HG03457 (cell line): ENCODE measurements around the gene VAT1.

Experiments
- ATAC-seq: cut with Tn5 transposase; IDR thresholded peaks from one replicate; pipeline ENCODE4 v1.9.1; 2021; ENCODE audit warnings: moderate number of reproducible peaks; ENCODE audit not compliant: unreplicated experiment

The VAT1 gene

GRCh38 chr17:43027091-43028032 is 5.2 kb upstream of the VAT1 start:
- no peak for ATAC-seq

- ATAC-seq: no peak
Observed at GRCh38 chr17:43026595-43026994, 4.4 kb upstream of the VAT1 start.

- ATAC-seq: no peak
Observed at GRCh38 chr17:43025766-43026537, 3.8 kb upstream of the VAT1 start.

GRCh38 chr17:43025290-43025657 is 3.1 kb upstream of the VAT1 start:
- no peak for ATAC-seq

GRCh38 chr17:43024407-43025289 is 2.5 kb upstream of the VAT1 start, which contains the start of gene RND2:
Gene RND2, plus strand, starts transcription at chr17:43025231. Its CDS starts 117 bp downstream, at chr17:43025348.
- ATAC-seq: no peak

- no peak for ATAC-seq
Observed at GRCh38 chr17:43020789-43021740, 1.1 kb downstream of the VAT1 start.

GRCh38 chr17:43020030-43020621 is 2.1 kb downstream of the VAT1 start:
- no peak for ATAC-seq

GRCh38 chr17:43019418-43019817 is 2.8 kb downstream of the VAT1 start:
- no peak for ATAC-seq

- ATAC-seq: no peak
Observed at GRCh38 chr17:43018932-43019331, 3.3 kb downstream of the VAT1 start.

GRCh38 chr17:43018008-43018853 is 4.0 kb downstream of the VAT1 start:
- no peak for ATAC-seq

- no peak for ATAC-seq
Observed at GRCh38 chr17:43016216-43016615, 6.0 kb downstream of the VAT1 start.

- ATAC-seq: no peak
Observed at GRCh38 chr17:43015579-43015978, 6.6 kb downstream of the VAT1 start.

- ATAC-seq: no peak
Observed at GRCh38 chr17:43014649-43015542, 7.3 kb downstream of the VAT1 start.

GRCh38 chr17:43014020-43014648 is 8.1 kb downstream of the VAT1 start:
- ATAC-seq: no peak

- no peak for ATAC-seq
Observed at GRCh38 chr17:43013296-43013695, 8.9 kb downstream of the VAT1 start.

- ATAC-seq: no peak
Observed at GRCh38 chr17:43011728-43012472, 10.3 kb downstream of the VAT1 start.
